ENCODE data around the gene MTHFD1L. TPM values are rescaled to one million over a fixed set of nuclear protein-coding genes. Genes with fewer than 3 reads are reported as not detected.

Gene MTHFD1L
- total RNA-seq, 6 experiments from 2014 or later: 67.5 to 88.7 (median 80.9) TPM

DNA sequence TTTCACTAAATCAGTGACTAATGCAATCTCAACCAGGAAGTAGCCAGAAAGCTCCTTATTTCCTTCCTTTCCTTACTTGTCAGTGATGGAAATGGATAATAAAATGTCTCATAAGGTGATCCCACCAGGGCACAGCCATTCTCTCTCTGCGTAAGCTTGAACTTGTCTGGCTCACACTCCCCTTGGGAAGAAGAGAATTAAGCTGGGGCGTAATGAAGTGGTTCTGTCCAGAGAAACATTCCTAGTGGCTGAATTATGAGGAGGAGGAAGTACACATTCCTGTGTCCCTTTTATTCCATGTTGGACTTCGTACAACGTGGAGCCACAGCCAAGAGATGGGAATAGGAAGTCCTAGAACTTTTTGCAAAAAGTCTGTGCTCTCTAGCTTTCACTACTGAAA is 93.7 kb downstream of the MTHFD1L start:
- peak overlapping the region; percentile 33; the same call in 1 of the 2 replicates for H3K27ac Mint-ChIP-seq
- no peaks in the 10 kb centered on the region for H3K4me1 Mint-ChIP-seq (ENCODE audit: low read depth)

GRCh38 chr6:150962436-150962835 is 96.9 kb downstream of the MTHFD1L start:
- Mint-ChIP-seq H3K27ac (no peak overlapping the region), H3K36me3 (ENCODE audit: low read depth) (peaks cover 20% of the 10 kb centered on the region), H3K4me3 (no peak overlapping the region), H3K9me3 (no peaks in the 10 kb centered on the region), H3K4me1 (ENCODE audit: low read depth) (no peaks in the 10 kb centered on the region), H3K27me3 (ENCODE audit: insufficient read depth) (peaks cover 5% of the 10 kb centered on the region; the same call in 1 of the 2 replicates)
- no peak for DNase-seq
- TF ChIP-seq CTCF (IDR thresholded peaks at IDR 0.05): no peak

More for the DNA sequence above, 93.7 kb downstream of the MTHFD1L start:
- TF ChIP-seq CTCF (IDR thresholded peaks at IDR 0.05): no peak
- H3K36me3 Mint-ChIP-seq (ENCODE audit: low read depth): peaks cover 14% of the 10 kb centered on the region; the same call in 1 of the 2 replicates
- no peak for DNase-seq
- H3K9me3 Mint-ChIP-seq: no peaks in the 10 kb centered on the region
- H3K27me3 Mint-ChIP-seq (ENCODE audit: insufficient read depth): no peaks in the 10 kb centered on the region
- H3K4me3 Mint-ChIP-seq: no peak overlapping the region

- no peak overlapping the region for H3K4me3 Mint-ChIP-seq
- TF ChIP-seq CTCF (IDR thresholded peaks at IDR 0.05): no peak; the same call in 1 of the 2 replicates
- no peak for DNase-seq
Observed at GRCh38 chr6:150964765-150965164, 99.3 kb downstream of the MTHFD1L start.

GRCh38 chr6:150966786-150967185 is 101.3 kb downstream of the MTHFD1L start:
- TF ChIP-seq CTCF (IDR thresholded peaks at IDR 0.05): no peak
- Mint-ChIP-seq H3K4me1 (ENCODE audit: low read depth) (no peaks in the 10 kb centered on the region), H3K4me3 (no peak overlapping the region), H3K27me3 (ENCODE audit: insufficient read depth) (peaks cover 5% of the 10 kb centered on the region; the same call in 1 of the 2 replicates), H3K9me3 (no peaks in the 10 kb centered on the region), H3K27ac (no peak overlapping the region), H3K36me3 (ENCODE audit: low read depth) (peaks cover 31% of the 10 kb centered on the region)
- no peak for DNase-seq

More at GRCh38 chr6:150964765-150965164, 99.3 kb downstream of the MTHFD1L start:
- H3K9me3 Mint-ChIP-seq: no peaks in the 10 kb centered on the region
- H3K27me3 Mint-ChIP-seq (ENCODE audit: insufficient read depth): peaks cover 5% of the 10 kb centered on the region; the same call in 1 of the 2 replicates
- no peaks in the 10 kb centered on the region for H3K4me1 Mint-ChIP-seq (ENCODE audit: low read depth)
- no peak overlapping the region for H3K27ac Mint-ChIP-seq
- peaks cover 24% of the 10 kb centered on the region for H3K36me3 Mint-ChIP-seq (ENCODE audit: low read depth)

- Mint-ChIP-seq H3K27ac (peak overlapping the region; percentile 32; the same call in 1 of the 2 replicates), H3K36me3 (ENCODE audit: low read depth) (peaks cover 36% of the 10 kb centered on the region), H3K27me3 (ENCODE audit: insufficient read depth) (peaks cover 5% of the 10 kb centered on the region; the same call in 1 of the 2 replicates), H3K4me3 (no peak overlapping the region), H3K9me3 (no peaks in the 10 kb centered on the region), H3K4me1 (ENCODE audit: low read depth) (no peaks in the 10 kb centered on the region)
- TF ChIP-seq CTCF (IDR thresholded peaks at IDR 0.05): no peak
- DNase-seq: no peak
Observed at GRCh38 chr6:150967381-150967780, 101.9 kb downstream of the MTHFD1L start.
